ENCODE results near the gene GBGT1. TPM values are rescaled to one million over a fixed set of nuclear protein-coding genes. Genes with fewer than 3 reads are reported as not detected.

Gene GBGT1
- total and polyA plus RNA-seq, 2 donors (not counting 1 experiment from before 2014, with no cell fraction given) = 2.6 to 4.1 TPM

GRCh38 chr9:133121915-133122550 lies 41.7 kb downstream of the GBGT1 start:
- no peaks in the 10 kb centered on the region for H4K20me1 ChIP-seq (ENCODE audit: control insufficient read depth, extremely low read depth, insufficient read depth, low read length)
- no peak overlapping the region for H3K9ac ChIP-seq (ENCODE audit: insufficient read depth, low read length)
- H3K4me1 ChIP-seq (ENCODE audit: control insufficient read depth, extremely low read depth, insufficient read depth, low read length) = peaks cover 26% of the 10 kb centered on the region
- TF ChIP-seq EZH2 (IDR thresholded peaks at IDR 0.05; ENCODE audit: low read length, missing control alignments) = no peak
- TF ChIP-seq CTCF (conservative IDR thresholded peaks at IDR 0.05 in 1 of 2, IDR thresholded peaks at IDR 0.05 in 1 of 2; ENCODE audit: low read depth in 1 of 2, low read length in 2 of 2) = no peak
- H3K36me3 ChIP-seq (ENCODE audit: control insufficient read depth, insufficient read depth, low read length) = no peaks in the 10 kb centered on the region
- no peak for DNase-seq (ENCODE audit: low read depth in 2 of 2)
- no peak overlapping the region for H3K27ac ChIP-seq (ENCODE audit: insufficient read depth, low read length)
- peaks cover 8% of the 10 kb centered on the region for H3K79me2 ChIP-seq (ENCODE audit: control insufficient read depth, insufficient read depth, low read length)
- H3K9me3 ChIP-seq (ENCODE audit: control insufficient read depth, insufficient read depth, low read depth, low read length) = no peaks in the 10 kb centered on the region
- no peaks in the 10 kb centered on the region for H3K27me3 ChIP-seq (ENCODE audit: control insufficient read depth, insufficient read depth, low read length)
- H2AFZ ChIP-seq (ENCODE audit: low read length) = no peak overlapping the region
- no peak overlapping the region for H3K4me3 ChIP-seq (replicated peaks in 1 of 4; ENCODE audit: control extremely low read depth in 1 of 4, insufficient read depth in 1 of 4, low read depth in 3 of 4, low read length in 4 of 4)
- no peak overlapping the region for H3K4me2 ChIP-seq (ENCODE audit: extremely low read depth, insufficient read depth, low read length)

- peak within 1 kb of the TSS; percentile 47 to 69 (median 56) for H3K4me3 ChIP-seq (replicated peaks in 1 of 4; ENCODE audit: control extremely low read depth in 1 of 4, insufficient read depth in 1 of 4, low read depth in 3 of 4, low read length in 4 of 4)
- TF ChIP-seq CTCF (conservative IDR thresholded peaks at IDR 0.05 in 1 of 2, IDR thresholded peaks at IDR 0.05 in 1 of 2; ENCODE audit: low read depth in 1 of 2, low read length in 2 of 2) (no peak), EZH2 (IDR thresholded peaks at IDR 0.05; ENCODE audit: low read length, missing control alignments) (no peak)
- H4K20me1 ChIP-seq (ENCODE audit: control insufficient read depth, extremely low read depth, insufficient read depth, low read length) = no peaks in the 10 kb centered on the region
- no peaks in the 10 kb centered on the region for H3K27me3 ChIP-seq (ENCODE audit: control insufficient read depth, insufficient read depth, low read length)
- H3K9me3 ChIP-seq (ENCODE audit: control insufficient read depth, insufficient read depth, low read depth, low read length) = no peaks in the 10 kb centered on the region
- peak within 1 kb of the TSS; percentile 65 for H3K9ac ChIP-seq (ENCODE audit: insufficient read depth, low read length)
- peak within 1 kb of the TSS; percentile 80 for H3K4me2 ChIP-seq (ENCODE audit: extremely low read depth, insufficient read depth, low read length)
- H3K79me2 ChIP-seq (ENCODE audit: control insufficient read depth, insufficient read depth, low read length) = peaks cover 8% of the 10 kb centered on the region
- no peaks in the 10 kb centered on the region for H3K36me3 ChIP-seq (ENCODE audit: control insufficient read depth, insufficient read depth, low read length)
- peaks cover 23% of the 10 kb centered on the region for H3K4me1 ChIP-seq (ENCODE audit: control insufficient read depth, extremely low read depth, insufficient read depth, low read length)
- peak within 1 kb of the TSS; percentile 39 for H2AFZ ChIP-seq (ENCODE audit: low read length)
- peak within 1 kb of the TSS; percentile 17 for H3K27ac ChIP-seq (ENCODE audit: insufficient read depth, low read length)
- peak; percentile 76 to 77 for DNase-seq (ENCODE audit: low read depth in 2 of 2)
These were observed 42.4 kb downstream of the GBGT1 start, which contains the start of gene RALGDS for GRCh38 chr9:133121198-133121914. TSS of gene RALGDS (minus strand) at chr9:133121240. CDS start at chr9:133121154, 86 bp downstream.

GRCh38 chr9:133120501-133121197 lies 43.1 kb downstream of the GBGT1 start:
- Histone ChIP-seq H3K9ac (ENCODE audit: insufficient read depth, low read length) (peak overlapping the region; percentile 65), H3K4me1 (ENCODE audit: control insufficient read depth, extremely low read depth, insufficient read depth, low read length) (peaks cover 17% of the 10 kb centered on the region), H3K79me2 (ENCODE audit: control insufficient read depth, insufficient read depth, low read length) (peaks cover 8% of the 10 kb centered on the region), H3K27me3 (ENCODE audit: control insufficient read depth, insufficient read depth, low read length) (no peaks in the 10 kb centered on the region), H3K27ac (ENCODE audit: insufficient read depth, low read length) (peak overlapping the region; percentile 17), H3K9me3 (ENCODE audit: control insufficient read depth, insufficient read depth, low read depth, low read length) (no peaks in the 10 kb centered on the region), H3K4me2 (ENCODE audit: extremely low read depth, insufficient read depth, low read length) (peak overlapping the region; percentile 79), H3K4me3 (replicated peaks in 1 of 4; ENCODE audit: control extremely low read depth in 1 of 4, insufficient read depth in 1 of 4, low read depth in 3 of 4, low read length in 4 of 4) (peak overlapping the region; percentile 47 to 69 (median 56)), H3K36me3 (ENCODE audit: control insufficient read depth, insufficient read depth, low read length) (no peaks in the 10 kb centered on the region), H4K20me1 (ENCODE audit: control insufficient read depth, extremely low read depth, insufficient read depth, low read length) (no peaks in the 10 kb centered on the region), H2AFZ (ENCODE audit: low read length) (no peak overlapping the region)
- DNase-seq (ENCODE audit: low read depth in 2 of 2) = no peak
- TF ChIP-seq CTCF (conservative IDR thresholded peaks at IDR 0.05 in 1 of 2, IDR thresholded peaks at IDR 0.05 in 1 of 2; ENCODE audit: low read depth in 1 of 2, low read length in 2 of 2) (no peak), EZH2 (IDR thresholded peaks at IDR 0.05; ENCODE audit: low read length, missing control alignments) (no peak)

All from fibroblast of lung (primary cell).